Stomach (tissue), 4 donors: ENCODE measurements around the gene CLEC3A.

Source experiments
- CTCF ChIP-seq, 7 experiments: fragments of 450-650 bp in 4 of 7; fragments of 200-600 bp in 3 of 7; sonication (generic) in 3 of 7; IDR thresholded peaks; one replicate each; pipeline ENCODE4 v1.5.1; 2016 to 2019; ENCODE audit warnings: antibody characterized with exemption in 7 of 7, control low read depth in 2 of 7, mild to moderate bottlenecking in 1 of 7
- POLR2A ChIP-seq, 4 donors: fragments of 450-650 bp; IDR thresholded peaks; one replicate each; pipeline ENCODE4 v1.6.1; 2016; ENCODE audit warnings: antibody characterized with exemption in 4 of 4, control low read depth in 2 of 4, mild to moderate bottlenecking in 1 of 4, moderate library complexity in 1 of 4
- POLR2AphosphoS5 ChIP-seq, 3 donors: sonication (generic); formaldehyde crosslinking; IDR thresholded peaks; one replicate each; pipeline ENCODE4 v1.6.1; 2016; ENCODE audit warnings: antibody characterized with exemption in 3 of 3

- TF ChIP-seq CTCF (IDR thresholded peaks at IDR 0.05) (no peak), POLR2AphosphoS5 (IDR thresholded peaks at IDR 0.05) (no peak), POLR2A (IDR thresholded peaks at IDR 0.05) (no peak)
Observed at GRCh38 chr16:78060295-78060694, 37.9 kb downstream of the CLEC3A start.
